ENCODE measurements around the gene PLEKHG3.

GRCh38 chr14:64700290-64700689 is 3.9 kb upstream of the PLEKHG3 start:
- TF ChIP-seq GABPB1 (CRISPR knock-in tag; IDR thresholded peaks at IDR 0.05), result no peak
- no peak for TF ChIP-seq IRF2 (CRISPR knock-in tag; IDR thresholded peaks at IDR 0.05; ENCODE audit: borderline replicate concordance, low read depth)
- no peak for TF ChIP-seq CTCF (IDR thresholded peaks at IDR 0.05)

All from WTC11 (cell line).